GM12878 (cell line): Measurements from ENCODE around the gene CFAP97. TPM values are rescaled to one million over a fixed set of nuclear protein-coding genes. Genes with fewer than 3 reads are reported as not detected.

ENCODE experiments used
- ATAC-seq: fragments of 200-7000 bp; cut with Tn5 transposase; 3 replicates; pipeline ENCODE4 v1.9.1; 2020; ENCODE audit warnings: mild to moderate bottlenecking, moderate library complexity
- BruUV-seq: library from RNA; stranded (reverse); fragments of 400-500 nt; replicated peaks from 2 replicates; lab custom pipeline; 2021; lab: Mats Ljungman, UMichigan
- CTCF ChIA-PET: fragments of 300-600 bp; sonication (Branson Sonifier 250); formaldehyde crosslinking; extraction: SDS; loops from one replicate; lab custom pipeline; 2021; ENCODE audit warnings: inconsistent platforms; lab: Yijun Ruan, JAX
- POLR2A ChIA-PET: fragments of 350-600 bp; formaldehyde crosslinking; extraction: SDS; loops from one replicate; lab custom pipeline; 2021; ENCODE audit warnings: inconsistent platforms; lab: Charles Lee
- RAD21 ChIA-PET: fragments of 300-600 bp; sonication (Branson Sonifier 250); formaldehyde crosslinking; loops from one replicate; lab custom pipeline; 2023; ENCODE audit warnings: antibody characterized with exemption; ENCODE audit not compliant: unreplicated experiment; lab: Charles Lee
- SMC1A ChIA-PET: fragments of 300-600 bp; sonication (Branson Sonifier 250); formaldehyde crosslinking; loops from one replicate; lab custom pipeline; 2023; ENCODE audit not compliant: unreplicated experiment, uncharacterized antibody; lab: Charles Lee
- DNase-seq: peaks from one replicate; pipeline ENCODE4 v3.0.0-alpha.2; 2011; ENCODE audit warnings: low read depth, low spot score
- FAIRE-seq: peaks from 3 replicates; lab custom pipeline; 2011; peaks lifted over from hg19 to GRCh38; lab: Jason Lieb, UNC
- H2AFZ ChIP-seq: 2 replicates; pipeline ENCODE4 v1.6.0; 2011; ENCODE audit warnings: low read depth, low read length, control low read depth; ENCODE audit not compliant: control insufficient read depth
- H3K27ac ChIP-seq: 2 replicates; pipeline ENCODE4 v1.5.1; 2011; ENCODE audit warnings: control low read depth; ENCODE audit not compliant: control insufficient read depth, insufficient read depth
- H3K27me3 ChIP-seq, 2 experiments: replicated peaks in 1 of 2; 2 replicates each; pipeline versions ENCODE4 v1.6.0 to v1.6.1; 2011; ENCODE audit warnings: low read length in 1 of 2; ENCODE audit not compliant: control insufficient read depth in 2 of 2, insufficient read depth in 2 of 2
- H3K36me3 ChIP-seq, 2 experiments: 2 replicates each; pipeline ENCODE4 v1.5.1; 2011; ENCODE audit warnings: low read length in 1 of 2; ENCODE audit not compliant: control insufficient read depth in 2 of 2, insufficient read depth in 2 of 2
- H3K4me1 ChIP-seq: 2 replicates; pipeline ENCODE4 v1.6.1; 2011; ENCODE audit warnings: mild to moderate bottlenecking, low read length, moderate library complexity, mixed read lengths; ENCODE audit not compliant: control insufficient read depth, insufficient read depth
- H3K4me2 ChIP-seq: 2 replicates; pipeline ENCODE4 v1.6.0; 2011; ENCODE audit warnings: control low read depth; ENCODE audit not compliant: control insufficient read depth, insufficient read depth
- H3K4me3 ChIP-seq: fragments of 200-600 bp; sonication (generic); 2 replicates; pipeline ENCODE4 v1.5.1; 2016
- H3K79me2 ChIP-seq: 2 replicates; pipeline ENCODE4 v1.6.0; 2011; ENCODE audit warnings: low read length; ENCODE audit not compliant: control insufficient read depth, insufficient read depth
- H3K9ac ChIP-seq: 2 replicates; pipeline ENCODE4 v1.8.0; 2011; ENCODE audit warnings: low read length, control low read depth, mixed read lengths; ENCODE audit not compliant: control insufficient read depth, insufficient read depth
- H3K9me3 ChIP-seq: replicated peaks from 3 replicates; pipeline ENCODE4 v1.5.1; 2011; ENCODE audit warnings: mild to moderate bottlenecking, low read length; ENCODE audit not compliant: control insufficient read depth, insufficient read depth
- H4K20me1 ChIP-seq: 2 replicates; pipeline ENCODE4 v1.6.0; 2011; ENCODE audit not compliant: control insufficient read depth, insufficient read depth
- CBX5 ChIP-seq: sonication (generic); IDR thresholded peaks from 2 replicates; pipeline ENCODE4 v1.6.1; 2016; ENCODE audit warnings: low read depth, moderate library complexity, mild to moderate bottlenecking, inconsistent platforms
- IKZF2 ChIP-seq, 2 experiments: fragments of 450-650 bp; IDR thresholded peaks; 2 replicates each; pipeline ENCODE4 v1.6.1; 2017; ENCODE audit warnings: mild to moderate bottlenecking in 2 of 2, moderate library complexity in 2 of 2
- MTA2 ChIP-seq: fragments of 450-650 bp; IDR thresholded peaks from 2 replicates; pipeline ENCODE4 v1.6.1; 2016; ENCODE audit warnings: low read depth, mild to moderate bottlenecking, moderate library complexity
- NBN ChIP-seq: fragments of 450-650 bp; IDR thresholded peaks from 2 replicates; pipeline ENCODE4 v1.6.1; 2016
- NFYA ChIP-seq: IDR thresholded peaks from 2 replicates; pipeline ENCODE4 v1.6.1; 2011; ENCODE audit warnings: low read depth, mild to moderate bottlenecking, low read length, improper control_type of control experiment, borderline replicate concordance
- POLR2AphosphoS2 ChIP-seq: IDR thresholded peaks from 2 replicates; pipeline ENCODE4 v1.6.1; 2011; ENCODE audit warnings: low read depth, mild to moderate bottlenecking, low read length, improper control_type of control experiment, moderate library complexity
- SMAD1 ChIP-seq: fragments of 450-650 bp; IDR thresholded peaks from 2 replicates; pipeline ENCODE4 v1.6.1; 2018; ENCODE audit warnings: mild to moderate bottlenecking, low read depth; ENCODE audit not compliant: partially characterized antibody
- TCF12 ChIP-seq: IDR thresholded peaks from 2 replicates; pipeline ENCODE4 v1.6.1; 2011; ENCODE audit warnings: low read depth, mild to moderate bottlenecking, low read length
- WGBS: methylation state at CpG from one replicate; pipeline ENCODE4 v1.1.6; 2016; ENCODE audit warnings: low lambda C conversion rate; ENCODE audit not compliant: insufficient replicate concordance, insufficient coverage; ENCODE audit errors: missing lambda C conversion rate; 5-methylcytosine and 5-hydroxymethylcytosine counted together
- in situ Hi-C: fragments of 300-500 bp; cut with MboI; formaldehyde crosslinking; loops from 9 replicates; pipeline ENCODE4 v1.14.3; 2018; ENCODE audit warnings: mixed read lengths
- intact Hi-C: fragments of 100-400 bp; cut with micrococcal nuclease; formaldehyde crosslinking; loops from one replicate; pipeline ENCODE4 v1.14.2; 2022; ENCODE audit not compliant: unreplicated experiment
- polyA plus RNA-seq, 11 experiments: library from polyadenylated mRNA; depleted of rRNA in 4 of 11; unstranded in 6 of 11; stranded (reverse) in 5 of 11; fragments of >200 nt; fragmentation: Nextera tagmentation in 4 of 11; fragmentation: Illumina TruSeq in 1 of 11; extraction: Ambion mirVana in 4 of 11; extraction: Trizol in 1 of 11; gene quantifications; 1 replicate in 1 of 11; 2 replicates in 10 of 11; pipeline versions ENCODE4 v1.2.1 to v1.2.3, GENCODE V29; 2011 to 2016; ENCODE audit warnings: inconsistent platforms in 2 of 11, missing spikeins in 2 of 11, low read depth in 1 of 11
- total RNA-seq, 4 experiments: library from RNA; depleted of rRNA in 3 of 4; stranded (reverse); fragments of >200 nt in 3 of 4; fragmentation: Illumina TruSeq in 1 of 4; extraction: Trizol in 1 of 4; gene quantifications; 2 replicates each; pipeline versions ENCODE4 v1.2.1 to v1.2.3, GENCODE V29; 2013 to 2021
- TF ChIP-seq, protein P1 (sequence below): fragments of 450-650 bp; IDR thresholded peaks from 2 replicates; pipeline ENCODE4 v1.6.1; 2016; ENCODE audit warnings: mild to moderate bottlenecking

Gene CFAP97
- total and polyA plus RNA-seq, 10 of the 15 experiments (the other 5 are each of a cell fraction or from before 2014, with no cell fraction given) = 26.4 to 62.7 (median 48.0) TPM

DNA sequence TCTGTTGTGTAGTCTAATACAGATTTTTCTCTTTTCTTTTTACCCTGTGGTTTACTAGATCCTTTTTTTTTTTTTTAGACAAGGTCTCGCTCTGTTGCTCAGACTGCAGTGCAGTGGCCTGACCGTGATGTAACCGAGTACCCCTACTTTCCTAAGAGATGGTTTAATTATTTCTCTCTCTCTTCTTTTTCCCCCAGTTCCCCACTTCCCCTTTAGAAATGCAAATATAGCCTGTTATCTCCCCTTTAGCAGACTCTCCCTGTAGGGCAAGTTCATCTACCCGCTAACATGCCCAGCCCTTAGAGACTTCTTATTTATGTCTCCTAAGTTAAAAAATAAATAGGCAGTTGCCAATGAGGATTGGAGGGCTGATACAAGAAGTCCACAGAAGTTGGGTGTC is 10.1 kb upstream of the CFAP97 start (continued):
- TF ChIP-seq SMAD1 (no peak), NFYA (no peak), CBX5 (no peak), IKZF2 (IDR thresholded peaks at IDR 0.05) (peak; percentile 91 to 94), NBN (peak; percentile 79; the same call in 1 of the 2 replicates)
- TF ChIP-seq, all 136 proteins: peak for 29

DNA sequence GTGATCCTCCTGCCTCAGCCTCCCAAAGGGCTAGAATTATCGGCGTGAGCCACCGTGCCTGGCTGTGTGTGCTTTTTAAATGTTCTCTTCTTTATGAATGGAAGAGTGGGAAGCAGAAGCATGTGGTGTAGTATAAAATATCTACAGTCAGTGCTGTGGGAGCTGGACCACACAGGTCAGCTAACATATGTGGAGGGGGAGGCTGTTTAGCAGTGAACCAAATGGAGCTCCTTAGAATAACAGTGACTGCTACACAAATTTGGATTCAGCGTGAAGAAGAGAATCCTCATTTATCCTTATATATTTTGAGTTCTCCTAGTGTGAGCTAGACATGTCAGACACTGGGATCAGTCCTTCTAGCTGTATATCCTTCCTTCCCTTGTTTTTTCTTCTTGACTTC is 8.8 kb upstream of the CFAP97 start:
- TF ChIP-seq, protein P1, sequence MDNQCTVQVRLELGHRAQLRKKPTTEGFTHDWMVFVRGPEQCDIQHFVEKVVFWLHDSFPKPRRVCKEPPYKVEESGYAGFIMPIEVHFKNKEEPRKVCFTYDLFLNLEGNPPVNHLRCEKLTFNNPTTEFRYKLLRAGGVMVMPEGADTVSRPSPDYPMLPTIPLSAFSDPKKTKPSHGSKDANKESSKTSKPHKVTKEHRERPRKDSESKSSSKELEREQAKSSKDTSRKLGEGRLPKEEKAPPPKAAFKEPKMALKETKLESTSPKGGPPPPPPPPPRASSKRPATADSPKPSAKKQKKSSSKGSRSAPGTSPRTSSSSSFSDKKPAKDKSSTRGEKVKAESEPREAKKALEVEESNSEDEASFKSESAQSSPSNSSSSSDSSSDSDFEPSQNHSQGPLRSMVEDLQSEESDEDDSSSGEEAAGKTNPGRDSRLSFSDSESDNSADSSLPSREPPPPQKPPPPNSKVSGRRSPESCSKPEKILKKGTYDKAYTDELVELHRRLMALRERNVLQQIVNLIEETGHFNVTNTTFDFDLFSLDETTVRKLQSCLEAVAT = peak; percentile 69; the same call in 1 of the 2 replicates
- TF ChIP-seq MTA2 (0 out of 2 replicates have a peak, but pooled peaks have one; percentile 6), TCF12 (no peak), POLR2AphosphoS2 (0 out of 2 replicates have a peak, but pooled peaks have one; percentile 26)
- in situ Hi-C loops = no loop called here
- Histone ChIP-seq H3K27ac (peak overlapping the region; percentile 84), H3K4me3 (peak overlapping the region; percentile 100), H3K79me2 (peaks cover 88% of the 10 kb centered on the region), H2AFZ (no peak overlapping the region), H3K27me3 (no peaks in the 10 kb centered on the region), H3K9me3 (no peaks in the 10 kb centered on the region), H3K9ac (peak overlapping the region; percentile 69), H4K20me1 (0 out of 2 replicates have a peak, but pooled peaks cover 2% of the 10 kb centered on the region), H3K4me2 (peak overlapping the region; percentile 94), H3K36me3 (peaks cover 0 to 11% of the 10 kb centered on the region in 2 experiments; a peak in 1 of 4 replicates), H3K4me1 (peaks cover 13% of the 10 kb centered on the region; the same call in 1 of the 2 replicates)
- no peak for DNase-seq
- RAD21 ChIA-PET = interaction anchor here (0.6 to 2.4 kb wide), 17 partner anchors 8 to 944 kb away, joined by 3 to 28 read pairs (median 4); partner anchors contain the start of genes ANKRD37 and CFAP97
- intact Hi-C loops = loop anchor here (2.0 to 5.0 kb wide), 2 partner anchors 92 to 185 kb away; partner anchors contain the start of genes ANKRD37 and LRP2BP
- FAIRE-seq = no peak
- POLR2A ChIA-PET = interaction anchor here (0.7 to 2.4 kb wide), 13 partner anchors 11 to 213 kb away, joined by 3 to 17 read pairs (median 5); partner anchors contain the start of genes ANKRD37, LRP2BP and UFSP2
- ATAC-seq = no peak
- SMC1A ChIA-PET = interaction anchor here (0.7 to 7.2 kb wide), 19 partner anchors 8 to 480 kb away, joined by 3 to 119 read pairs (median 5); partner anchors contain the start of genes ANKRD37, CFAP97 and LRP2BP
- BruUV-seq = no TSS peak
- 79% methylated on average over 4 of the region's 4 CpGs for WGBS
- CTCF ChIA-PET = interaction anchor here (0.5 to 2.4 kb wide), 12 partner anchors 8 to 306 kb away, joined by 3 to 14 read pairs (median 5); partner anchors contain the start of genes ANKRD37 and LRP2BP
